NCI-H2171 (cell line): ENCODE results near the gene GARIN5A.
A peak's percentile ranks its signal among the peaks of the same experiment; 100 is the strongest.

Experiments
- DNase-seq: peaks from one replicate; lab custom pipeline; 2025; lab: John Stamatoyannopoulos, UW

GARIN5A gene

GRCh38 chr19:50476224-50476906 lies at the start of gene GARIN5A, which contains the start of gene EMC10:
GARIN5A (minus strand) TSS chr19:50476848; CDS start chr19:50476388, 460 bp downstream.
EMC10 (plus strand) TSS chr19:50476507; CDS start chr19:50476545, 38 bp downstream.
- DNase-seq, result peak; percentile 89

- no peak for DNase-seq
Measured at GRCh38 chr19:50522881-50523280, 46.2 kb upstream of the GARIN5A start.

GRCh38 chr19:50520822-50521465 lies 44.3 kb upstream of the GARIN5A start:
- DNase-seq, result no peak

GRCh38 chr19:50519006-50519575 lies 42.4 kb upstream of the GARIN5A start:
- no peak for DNase-seq

- DNase-seq, result no peak
Measured at GRCh38 chr19:50518091-50519005, 41.7 kb upstream of the GARIN5A start.

- no peak for DNase-seq
Measured at GRCh38 chr19:50517704-50518075, 41.0 kb upstream of the GARIN5A start.

GRCh38 chr19:50516964-50517703 lies 40.5 kb upstream of the GARIN5A start:
- no peak for DNase-seq

GRCh38 chr19:50516456-50516855 lies 39.8 kb upstream of the GARIN5A start:
- no peak for DNase-seq

- no peak for DNase-seq
Measured at GRCh38 chr19:50515168-50515561, 38.5 kb upstream of the GARIN5A start.

- peak; percentile 91 for DNase-seq
Measured at GRCh38 chr19:50514346-50515167, 37.9 kb upstream of the GARIN5A start.

- no peak for DNase-seq
Measured at GRCh38 chr19:50513746-50514345, 37.2 kb upstream of the GARIN5A start, which contains the start of gene ASPDH. ASPDH (minus strand) TSS chr19:50513913; CDS start chr19:50513823, 90 bp downstream.

- DNase-seq, result no peak
Measured at GRCh38 chr19:50512999-50513745, 36.5 kb upstream of the GARIN5A start.

- DNase-seq, result no peak
Measured at GRCh38 chr19:50512112-50512998, 35.7 kb upstream of the GARIN5A start.

GRCh38 chr19:50511069-50511822 lies 34.6 kb upstream of the GARIN5A start, which contains the start of gene JOSD2:
JOSD2 (minus strand) TSS chr19:50511191; CDS start chr19:50510431, 760 bp downstream.
- peak; percentile 98 for DNase-seq

- no peak for DNase-seq
Measured at GRCh38 chr19:50510700-50511068, 34.0 kb upstream of the GARIN5A start.

GRCh38 chr19:50510121-50510670 lies 33.5 kb upstream of the GARIN5A start:
- DNase-seq, result no peak

GRCh38 chr19:50509366-50509765 lies 32.7 kb upstream of the GARIN5A start:
- no peak for DNase-seq
